ENCODE measurements around the gene MFAP4.
"Not testable (repeated sequence)": the region's sequence is repeated elsewhere in the genome, so short reads cannot be mapped to it uniquely, and the experiment has no call there.

Gene MFAP4

DNA sequence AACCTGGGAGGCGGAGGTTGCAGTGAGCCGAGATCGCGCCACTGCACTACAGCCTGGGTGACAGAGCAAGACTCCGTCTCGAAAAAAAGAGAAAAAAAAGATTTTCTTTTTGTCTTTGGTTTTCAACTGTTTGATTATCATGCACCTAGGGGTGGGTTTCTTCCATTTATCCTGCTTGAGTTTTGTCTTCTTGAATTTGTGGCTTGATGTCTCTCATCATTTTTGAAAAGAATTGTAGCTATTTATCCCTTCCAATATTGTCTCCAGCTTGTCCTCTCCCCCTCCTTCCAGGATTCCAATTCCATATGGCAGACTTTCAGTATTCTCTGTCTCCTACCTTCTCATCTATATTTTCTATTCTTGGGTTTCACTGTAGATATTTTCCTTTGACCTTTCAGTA lies 32.2 kb downstream of the MFAP4 start:
- peak overlapping the region; percentile 68 for H3K27ac ChIP-seq
- DNase-seq (ENCODE audit: low spot score) = no peak
- CTCF ChIA-PET = interaction anchor here (2.1 kb wide), 1 partner anchor 8 kb away, joined by 12 read pairs; the partner anchor contains the start of gene B9D1
- TF ChIP-seq, protein P1, sequence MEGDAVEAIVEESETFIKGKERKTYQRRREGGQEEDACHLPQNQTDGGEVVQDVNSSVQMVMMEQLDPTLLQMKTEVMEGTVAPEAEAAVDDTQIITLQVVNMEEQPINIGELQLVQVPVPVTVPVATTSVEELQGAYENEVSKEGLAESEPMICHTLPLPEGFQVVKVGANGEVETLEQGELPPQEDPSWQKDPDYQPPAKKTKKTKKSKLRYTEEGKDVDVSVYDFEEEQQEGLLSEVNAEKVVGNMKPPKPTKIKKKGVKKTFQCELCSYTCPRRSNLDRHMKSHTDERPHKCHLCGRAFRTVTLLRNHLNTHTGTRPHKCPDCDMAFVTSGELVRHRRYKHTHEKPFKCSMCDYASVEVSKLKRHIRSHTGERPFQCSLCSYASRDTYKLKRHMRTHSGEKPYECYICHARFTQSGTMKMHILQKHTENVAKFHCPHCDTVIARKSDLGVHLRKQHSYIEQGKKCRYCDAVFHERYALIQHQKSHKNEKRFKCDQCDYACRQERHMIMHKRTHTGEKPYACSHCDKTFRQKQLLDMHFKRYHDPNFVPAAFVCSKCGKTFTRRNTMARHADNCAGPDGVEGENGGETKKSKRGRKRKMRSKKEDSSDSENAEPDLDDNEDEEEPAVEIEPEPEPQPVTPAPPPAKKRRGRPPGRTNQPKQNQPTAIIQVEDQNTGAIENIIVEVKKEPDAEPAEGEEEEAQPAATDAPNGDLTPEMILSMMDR (conservative IDR thresholded peaks at IDR 0.05; ENCODE audit: low read depth) = no peak
- POLR2A ChIA-PET (ENCODE audit: low non-redundant PET) = interaction anchor here (0.6 kb wide), 1 partner anchor 117 kb away, joined by 3 read pairs; no protein-coding TSS in a partner anchor

DNA sequence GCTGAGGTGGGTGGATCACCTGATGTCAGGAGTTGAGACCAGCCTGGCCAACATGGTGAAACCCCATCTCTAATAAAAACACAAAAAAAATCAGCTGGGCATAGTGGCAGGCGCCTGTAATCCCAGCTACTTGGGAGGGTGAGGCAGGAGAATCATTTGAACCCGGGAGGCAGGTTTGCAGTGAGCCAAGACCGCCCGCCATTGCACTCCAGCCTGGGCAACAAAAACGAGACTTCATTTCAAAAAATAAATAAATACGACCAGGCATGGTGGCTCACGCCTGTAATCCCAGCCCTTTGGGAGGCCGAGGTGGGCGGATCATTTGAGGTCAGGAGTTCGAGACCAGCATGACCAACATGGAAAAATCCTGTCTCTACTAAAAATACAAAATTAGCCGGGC lies 33.6 kb downstream of the MFAP4 start:
- CTCF ChIA-PET = interaction anchor here (0.7 to 2.1 kb wide), 3 partner anchors 10 to 243 kb away, joined by 3 to 12 read pairs (median 5); partner anchors contain the start of gene B9D1
- not testable (repeated sequence) for DNase-seq (ENCODE audit: low spot score)
- POLR2A ChIA-PET (ENCODE audit: low non-redundant PET) = interaction anchor here (0.6 kb wide), 2 partner anchors 107 to 1456 kb away, joined by 3 to 6 read pairs; no protein-coding TSS in a partner anchor
- H3K27ac ChIP-seq = peak overlapping the region; percentile 49

GRCh38 chr17:19348806-19349205 lies 38.2 kb downstream of the MFAP4 start:
- no peak for DNase-seq (ENCODE audit: low spot score)
- peak overlapping the region; percentile 25; the same call in 1 of the 2 replicates for H3K27ac ChIP-seq
- ChIA-PET POLR2A (ENCODE audit: low non-redundant PET) (no interaction called here), CTCF (no interaction called here)
- TF ChIP-seq, protein P1 (conservative IDR thresholded peaks at IDR 0.05; ENCODE audit: low read depth) = no peak

GRCh38 chr17:19348081-19348650 lies 38.8 kb downstream of the MFAP4 start:
- CTCF ChIA-PET = interaction anchor here (1.0 kb wide), 1 partner anchor 15 kb away, joined by 4 read pairs; the partner anchor contains the start of gene B9D1
- DNase-seq (ENCODE audit: low spot score) = no peak
- peak overlapping the region; percentile 89 for H3K27ac ChIP-seq
- POLR2A ChIA-PET (ENCODE audit: low non-redundant PET) = no interaction called here
- TF ChIP-seq, protein P1 (conservative IDR thresholded peaks at IDR 0.05; ENCODE audit: low read depth) = no peak

GRCh38 chr17:19347323-19348080 lies 39.5 kb downstream of the MFAP4 start:
- no peak for DNase-seq (ENCODE audit: low spot score)
- TF ChIP-seq, protein P1 (conservative IDR thresholded peaks at IDR 0.05; ENCODE audit: low read depth) = no peak
- ChIA-PET POLR2A (ENCODE audit: low non-redundant PET) (no interaction called here), CTCF (interaction anchor here (0.6 to 1.0 kb wide), 2 partner anchors 15 to 526 kb away, joined by 3 to 4 read pairs; partner anchors contain the start of gene B9D1)
- peak overlapping the region; percentile 89 for H3K27ac ChIP-seq

- ChIA-PET POLR2A (ENCODE audit: low non-redundant PET) (no interaction called here), CTCF (interaction anchor here (0.6 to 1.0 kb wide), 2 partner anchors 16 to 527 kb away, joined by 3 to 4 read pairs; partner anchors contain the start of gene B9D1)
- TF ChIP-seq, protein P1 (conservative IDR thresholded peaks at IDR 0.05; ENCODE audit: low read depth) = no peak
- peak overlapping the region; percentile 89 for H3K27ac ChIP-seq
- peak; percentile 47 for DNase-seq (ENCODE audit: low spot score)
Measured at GRCh38 chr17:19346351-19347255, 40.4 kb downstream of the MFAP4 start.

All from RWPE1 (cell line).